K562 (cell line): ENCODE measurements around the gene KRT36. TPM values are rescaled to one million over a fixed set of nuclear protein-coding genes. Genes with fewer than 3 reads are reported as not detected.

ENCODE experiments used
- CTBP1 ChIP-seq: fragments of 450-650 bp; IDR thresholded peaks from 2 replicates; pipeline ENCODE4 v1.6.1; 2016; ENCODE audit warnings: borderline replicate concordance
- E2F8 ChIP-seq: fragments of 450-650 bp; IDR thresholded peaks from 2 replicates; pipeline ENCODE4 v1.7.1; 2018; ENCODE audit warnings: mild to moderate bottlenecking, low read depth; ENCODE audit not compliant: partially characterized antibody
- GTF2F1 ChIP-seq: IDR thresholded peaks from 2 replicates; pipeline ENCODE4 v1.6.1; 2011; ENCODE audit warnings: low read depth, low read length, improper control_type of control experiment
- HCFC1 ChIP-seq: IDR thresholded peaks from 2 replicates; pipeline ENCODE4 v1.6.1; 2012; ENCODE audit warnings: low read depth, low read length, improper control_type of control experiment
- HMBOX1 ChIP-seq: sonication (generic); IDR thresholded peaks from 2 replicates; pipeline ENCODE4 v1.6.1; 2016
- KLF1 ChIP-seq: fragments of 450-650 bp; IDR thresholded peaks from 2 replicates; pipeline ENCODE4 v1.6.1; 2016; ENCODE audit warnings: missing genetic modification characterization, missing compliant biosample characterization
- KLF16 ChIP-seq: IDR thresholded peaks from 2 replicates; pipeline ENCODE4 v1.6.1; 2016; ENCODE audit warnings: antibody characterized with exemption
- MEF2A ChIP-seq: IDR thresholded peaks from 2 replicates; pipeline ENCODE4 v1.6.1; 2011; ENCODE audit warnings: low read depth, mild to moderate bottlenecking, low read length, moderate library complexity; ENCODE audit not compliant: control insufficient read depth
- RBM39 ChIP-seq: fragments of 200-400 bp; formaldehyde crosslinking; optimal IDR thresholded peaks from 2 replicates; pipeline ENCODE3; 2018; ENCODE audit warnings: low read depth, low read length
- RREB1 ChIP-seq: fragments of 250-450 bp; sonication (Bioruptor Pico); IDR thresholded peaks from 2 replicates; pipeline ENCODE4 v1.4.0; 2020
- SFPQ ChIP-seq: fragments of 200-400 bp; formaldehyde crosslinking; IDR thresholded peaks from 2 replicates; pipeline ENCODE4 v1.6.1; 2017; ENCODE audit warnings: mild to moderate bottlenecking, low read depth, low read length, moderate library complexity
- SMC3 ChIP-seq: conservative IDR thresholded peaks from 2 replicates; pipeline ENCODE4 v1.6.1; 2011; ENCODE audit warnings: low read depth, low read length, improper control_type of control experiment; ENCODE audit not compliant: insufficient read depth
- TGIF2 ChIP-seq: sonication (generic); formaldehyde crosslinking; IDR thresholded peaks from 2 replicates; pipeline ENCODE4 v1.8.1; 2022; ENCODE audit warnings: mild to moderate bottlenecking, missing genetic modification reagents, moderate library complexity
- ZBTB7A ChIP-seq: IDR thresholded peaks from 2 replicates; pipeline ENCODE4 v1.6.1; 2011; ENCODE audit warnings: low read depth, mild to moderate bottlenecking, low read length, moderate library complexity, borderline replicate concordance; ENCODE audit not compliant: control insufficient read depth
- ZNF699 ChIP-seq: fragments of 250-450 bp; sonication (Bioruptor Pico); IDR thresholded peaks from 2 replicates; pipeline ENCODE4 v1.8.0; 2021; ENCODE audit warnings: mild to moderate bottlenecking, moderate library complexity; ENCODE audit not compliant: insufficient replicate concordance
- polyA plus RNA-seq, 8 experiments: library from polyadenylated mRNA; depleted of rRNA in 4 of 8; stranded (reverse) in 5 of 8; unstranded in 3 of 8; fragments of >200 nt; fragmentation: Nextera tagmentation in 2 of 8; fragmentation: Illumina TruSeq in 1 of 8; extraction: Ambion mirVana in 2 of 8; extraction: Trizol in 1 of 8; gene quantifications; 2 replicates each; pipeline versions ENCODE4 v1.2.1 to v1.2.3, GENCODE V29; 2011 to 2014; ENCODE audit warnings: inconsistent platforms in 1 of 8, missing spikeins in 1 of 8
- total RNA-seq, 7 experiments: library from RNA; depleted of rRNA in 6 of 7; stranded (reverse); fragments of >200 nt in 6 of 7; fragmentation: Illumina TruSeq in 2 of 7; extraction: Trizol in 2 of 7; gene quantifications; 2 replicates each; pipeline versions ENCODE4 v1.2.1 to v1.2.3, GENCODE V29; 2011 to 2021; ENCODE audit warnings: low replicate concordance in 1 of 7

Gene KRT36
- total and polyA plus RNA-seq, 9 of the 15 experiments (the other 6 are each of a cell fraction or from before 2014, with no cell fraction given), result 0.04 TPM; not detected in 8

GRCh38 chr17:41486809-41487530 lies 2.7 kb downstream of the KRT36 start (continued):
- no peak for TF ChIP-seq ZBTB7A
- no peak for TF ChIP-seq MEF2A
- no peak for TF ChIP-seq RBM39
- no peak; the same call in 1 of the 2 replicates for TF ChIP-seq CTBP1
- TF ChIP-seq KLF16, result 0 out of 2 replicates have a peak, but pooled peaks have one; percentile 12
- peak; percentile 88 for TF ChIP-seq SMC3
- TF ChIP-seq E2F8, result no peak
- no peak for TF ChIP-seq HMBOX1
- no peak for TF ChIP-seq RREB1 (CRISPR knock-in tag)
- TF ChIP-seq HCFC1, result no peak
- no peak for TF ChIP-seq ZNF699
- TF ChIP-seq KLF1 (tag), result no peak
- TF ChIP-seq SFPQ, result no peak
- no peak for TF ChIP-seq TGIF2 (CRISPR knock-in tag)
- no peak for TF ChIP-seq GTF2F1
